ENCODE measurements around the gene TRPT1. TPM values are rescaled to one million over a fixed set of nuclear protein-coding genes. Genes with fewer than 3 reads are reported as not detected.

The TRPT1 gene
- total and polyA plus RNA-seq, 2 of the 4 experiments (the other 2 are of a cell fraction) = 63.2 to 81.9 TPM

- Histone ChIP-seq H4K8ac (ENCODE audit: low read depth in 2 of 2, low read length in 2 of 2) (no peak overlapping the region), H3K9me1 (ENCODE audit: insufficient read depth, low read length) (no peaks in the 10 kb centered on the region), H4K91ac (ENCODE audit: insufficient read depth, low read depth, low read length) (no peak overlapping the region), H3K9ac (ENCODE audit: low read depth, low read length) (no peak overlapping the region), H3K27me3 (ENCODE audit: control insufficient read depth, insufficient read depth, low read length) (no peaks in the 10 kb centered on the region), H3K14ac (replicated peaks; ENCODE audit: low read depth, low read length) (no peak overlapping the region), H3K27ac (ENCODE audit: insufficient read depth, low read length) (no peak overlapping the region), H4K20me1 (ENCODE audit: insufficient read depth, low read length) (peaks cover 13% of the 10 kb centered on the region; the same call in 1 of the 2 replicates), H4K5ac (ENCODE audit: low read depth, low read length) (no peak overlapping the region), H2AFZ (replicated peaks; ENCODE audit: low read length, poor library complexity) (no peak overlapping the region), H2AK9ac (replicated peaks; ENCODE audit: low read depth, low read length, poor library complexity) (no peak overlapping the region), H3K18ac (ENCODE audit: low read depth, low read length) (no peak overlapping the region), H2BK15ac (ENCODE audit: low read depth, low read length) (no peak overlapping the region), H3K23ac (ENCODE audit: low read depth, low read length) (no peak overlapping the region), H3K4ac (ENCODE audit: low read depth, low read length) (no peak overlapping the region), H2BK20ac (ENCODE audit: low read depth, low read length) (no peak overlapping the region), H3K36me3 (ENCODE audit: control insufficient read depth, insufficient read depth, low read length) (peaks cover 61% of the 10 kb centered on the region), H3K56ac (ENCODE audit: extremely low read depth, insufficient read depth, low read length) (no peak overlapping the region), H3K4me1 (ENCODE audit: control insufficient read depth, insufficient read depth, low read length) (peaks cover 9% of the 10 kb centered on the region), H3K4me3 (ENCODE audit: insufficient read depth, low read depth, low read length) (no peak overlapping the region), H2BK5ac (ENCODE audit: low read depth, low read length, poor library complexity, severe bottlenecking) (no peak overlapping the region), H3K4me2 (ENCODE audit: low read depth, low read length) (no peak overlapping the region), H3K9me3 (ENCODE audit: control insufficient read depth, insufficient read depth, low read length) (no peaks in the 10 kb centered on the region), H3K79me1 (ENCODE audit: low read depth in 1 of 2, low read length in 2 of 2) (peaks cover 0 to 40% of the 10 kb centered on the region in 2 experiments; a peak in 3 of 4 replicates), H2AK5ac (ENCODE audit: low read depth, low read length) (no peak overlapping the region), H2BK120ac (ENCODE audit: low read depth, low read length) (no peak overlapping the region)
- intact Hi-C loops (cut with micrococcal nuclease) (loop anchor here (10.0 kb wide), 1 partner anchor 452 kb away; no protein-coding TSS in a partner anchor), dilution Hi-C loops (cut with HindIII; ENCODE audit: low sequenced_read_pairs, unreplicated experiment) (no loop called here), in situ Hi-C loops (cut with MboI; ENCODE audit: low sequenced_read_pairs) (loop anchor here (5.0 kb wide), 1 partner anchor 99 kb away; the partner anchor contains the start of gene CATSPERZ)
- POLR2A ChIA-PET (ENCODE audit: unreplicated experiment) = no interaction called here
- TF ChIP-seq CTCF (conservative IDR thresholded peaks at IDR 0.05; ENCODE audit: low read depth, low read length) = no peak
- no peak for TF ChIP-seq MXI1 (IDR thresholded peaks at IDR 0.05; ENCODE audit: borderline replicate concordance, low read depth, low read length)
- no peak for TF ChIP-seq BHLHE40 (IDR thresholded peaks at IDR 0.05; ENCODE audit: low read depth, low read length)
- CTCF ChIA-PET = interaction anchor here (2.0 kb wide), 1 partner anchor 98 kb away, joined by 12 read pairs; no protein-coding TSS in a partner anchor
- no peak for DNase-seq
- no CpG with 5 or more reads among the region's 9 CpGs for WGBS, 2 experiments (ENCODE audit: extremely low coverage in 2 of 2, insufficient read length in 1 of 2)
- no peak for ATAC-seq (ENCODE audit: low read depth)
- no TSS peak for BruUV-seq (replicated peaks)
Observed at GRCh38 chr11:64202992-64203391, 23.0 kb downstream of the TRPT1 start.

Measured in IMR-90 (cell line).